NB4 (cell line): Measurements from ENCODE around the gene TNFRSF8.

Source experiments
- MYC ChIP-seq: IDR thresholded peaks from 2 replicates; pipeline ENCODE4 v1.6.1; 2011; ENCODE audit warnings: low read depth, low read length
- POLR2A ChIP-seq: IDR thresholded peaks from 2 replicates; pipeline ENCODE4 v1.6.1; 2011; ENCODE audit warnings: mild to moderate bottlenecking; ENCODE audit not compliant: insufficient read length; ENCODE audit errors: extremely low read depth
- TF ChIP-seq, protein P1 (sequence below): IDR thresholded peaks from one replicate; pipeline ENCODE4 v1.5.1; 2012; ENCODE audit warnings: low read depth, low read length
- TF ChIP-seq, protein P2 (sequence below): IDR thresholded peaks from 2 replicates; pipeline ENCODE4 v1.6.1; 2011; ENCODE audit warnings: low read depth, low read length

DNA sequence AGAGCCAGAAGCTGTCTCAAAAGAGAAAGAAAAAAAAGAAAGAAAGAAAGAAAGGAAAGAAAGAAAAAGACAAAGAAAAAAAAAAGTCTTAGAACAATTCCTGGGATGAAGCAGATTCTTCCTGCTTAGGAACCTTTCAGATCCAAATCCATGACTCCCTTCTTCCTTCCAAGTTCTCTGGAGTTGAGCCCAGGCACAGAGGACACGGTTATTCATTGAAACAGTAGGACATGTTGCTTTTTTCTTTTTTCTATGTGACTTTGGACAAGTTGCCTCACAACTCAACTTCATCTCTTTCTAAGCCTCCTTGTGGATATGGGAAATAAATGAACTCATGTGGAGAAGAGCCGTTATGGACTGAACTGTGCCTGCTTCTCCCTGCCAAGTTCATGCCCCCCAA, 14.7 kb upstream of the TNFRSF8 start:
- TF ChIP-seq, protein P1, sequence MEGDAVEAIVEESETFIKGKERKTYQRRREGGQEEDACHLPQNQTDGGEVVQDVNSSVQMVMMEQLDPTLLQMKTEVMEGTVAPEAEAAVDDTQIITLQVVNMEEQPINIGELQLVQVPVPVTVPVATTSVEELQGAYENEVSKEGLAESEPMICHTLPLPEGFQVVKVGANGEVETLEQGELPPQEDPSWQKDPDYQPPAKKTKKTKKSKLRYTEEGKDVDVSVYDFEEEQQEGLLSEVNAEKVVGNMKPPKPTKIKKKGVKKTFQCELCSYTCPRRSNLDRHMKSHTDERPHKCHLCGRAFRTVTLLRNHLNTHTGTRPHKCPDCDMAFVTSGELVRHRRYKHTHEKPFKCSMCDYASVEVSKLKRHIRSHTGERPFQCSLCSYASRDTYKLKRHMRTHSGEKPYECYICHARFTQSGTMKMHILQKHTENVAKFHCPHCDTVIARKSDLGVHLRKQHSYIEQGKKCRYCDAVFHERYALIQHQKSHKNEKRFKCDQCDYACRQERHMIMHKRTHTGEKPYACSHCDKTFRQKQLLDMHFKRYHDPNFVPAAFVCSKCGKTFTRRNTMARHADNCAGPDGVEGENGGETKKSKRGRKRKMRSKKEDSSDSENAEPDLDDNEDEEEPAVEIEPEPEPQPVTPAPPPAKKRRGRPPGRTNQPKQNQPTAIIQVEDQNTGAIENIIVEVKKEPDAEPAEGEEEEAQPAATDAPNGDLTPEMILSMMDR = no peak
- TF ChIP-seq POLR2A (no peak), MYC (no peak)
- TF ChIP-seq, protein P2, sequence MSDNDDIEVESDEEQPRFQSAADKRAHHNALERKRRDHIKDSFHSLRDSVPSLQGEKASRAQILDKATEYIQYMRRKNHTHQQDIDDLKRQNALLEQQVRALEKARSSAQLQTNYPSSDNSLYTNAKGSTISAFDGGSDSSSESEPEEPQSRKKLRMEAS = no peak
